DMS53 treated with DMSO at 0.1 percent for 48 hours (cell line): Measurements from ENCODE around the gene CUBN.

Experiments
- DNase-seq: peaks from one replicate; lab custom pipeline; 2025; ENCODE audit not compliant: unreplicated experiment; lab: John Stamatoyannopoulos, UW

CUBN gene

GRCh38 chr10:16798571-16798970 is 331.0 kb downstream of the CUBN start:
- DNase-seq, result no peak

GRCh38 chr10:16795410-16796073 is 334.1 kb downstream of the CUBN start:
- DNase-seq, result no peak

- no peak for DNase-seq
Measured at GRCh38 chr10:16794005-16794404, 335.6 kb downstream of the CUBN start.

- no peak for DNase-seq
Measured at GRCh38 chr10:16792675-16793074, 336.9 kb downstream of the CUBN start.

- no peak for DNase-seq
Measured at GRCh38 chr10:16789765-16790164, 339.8 kb downstream of the CUBN start.

GRCh38 chr10:16789261-16789660 is 340.4 kb downstream of the CUBN start:
- no peak for DNase-seq

- DNase-seq, result no peak
Measured at GRCh38 chr10:16788778-16789177, 340.8 kb downstream of the CUBN start.

- no peak for DNase-seq
Measured at GRCh38 chr10:16788125-16788524, 341.5 kb downstream of the CUBN start.

GRCh38 chr10:16787361-16787791 is 342.2 kb downstream of the CUBN start:
- no peak for DNase-seq

- DNase-seq, result no peak
Measured at GRCh38 chr10:16780338-16780880, 349.2 kb downstream of the CUBN start.

GRCh38 chr10:16779384-16779915 is 350.2 kb downstream of the CUBN start:
- no peak for DNase-seq

- peak; percentile 77 for DNase-seq
Measured at GRCh38 chr10:16777473-16778370, 351.9 kb downstream of the CUBN start.

- DNase-seq, result no peak
Measured at GRCh38 chr10:16776896-16777295, 352.7 kb downstream of the CUBN start.
